HFFc6 (cell line): ENCODE measurements around the gene THRSP. TPM values are rescaled to one million over a fixed set of nuclear protein-coding genes. Genes with fewer than 3 reads are reported as not detected.
"Not testable (repeated sequence)": the region's sequence is repeated elsewhere in the genome, so short reads cannot be mapped to it uniquely, and the experiment has no call there.

ENCODE experiments used
- DNase-seq: peaks from one replicate; pipeline ENCODE4 v3.0.0-alpha.2; 2018
- H3K27ac Mint-ChIP-seq: 2 replicates; pipeline ENCODE4 v1.8.0; 2020; ENCODE audit warnings: mild to moderate bottlenecking, mixed read lengths
- H3K27me3 Mint-ChIP-seq: 2 replicates; pipeline ENCODE4 v1.8.0; 2021; ENCODE audit warnings: mild to moderate bottlenecking, moderate library complexity, mixed read lengths; ENCODE audit not compliant: insufficient read depth
- H3K36me3 Mint-ChIP-seq: 2 replicates; pipeline ENCODE4 v1.8.0; 2021; ENCODE audit warnings: low read depth, mixed read lengths
- H3K4me1 Mint-ChIP-seq: 2 replicates; pipeline ENCODE4 v1.8.0; 2020; ENCODE audit warnings: low read depth, mixed read lengths
- H3K4me3 Mint-ChIP-seq: 2 replicates; pipeline ENCODE4 v1.8.0; 2020; ENCODE audit warnings: mild to moderate bottlenecking, moderate library complexity, mixed read lengths
- H3K9me3 Mint-ChIP-seq: 2 replicates; pipeline ENCODE4 v1.8.0; 2020; ENCODE audit warnings: mild to moderate bottlenecking, mixed read lengths
- CTCF ChIP-seq: fragments of 200-600 bp; sonication (generic); IDR thresholded peaks from 2 replicates; pipeline ENCODE4 v1.5.0; 2021; ENCODE audit warnings: antibody characterized with exemption, mild to moderate bottlenecking
- long read RNA-seq: library from polyadenylated mRNA; unstranded; transcript quantifications from one replicate; pipeline ENCODE4 v2.0.0, GENCODE V29; 2019
- total RNA-seq, 6 experiments: library from RNA; stranded (reverse); fragmentation: NEBNext Ultra II Directional; extraction: Animal tissue kit (Norgen Biotek cat#: 25700); gene quantifications; 2 replicates in 1 of 6; 3 replicates in 5 of 6; pipeline ENCODE4 v1.2.3, GENCODE V29; 2021

Gene THRSP
- not detected for total RNA-seq
- long read RNA-seq, result 0 reads

DNA sequence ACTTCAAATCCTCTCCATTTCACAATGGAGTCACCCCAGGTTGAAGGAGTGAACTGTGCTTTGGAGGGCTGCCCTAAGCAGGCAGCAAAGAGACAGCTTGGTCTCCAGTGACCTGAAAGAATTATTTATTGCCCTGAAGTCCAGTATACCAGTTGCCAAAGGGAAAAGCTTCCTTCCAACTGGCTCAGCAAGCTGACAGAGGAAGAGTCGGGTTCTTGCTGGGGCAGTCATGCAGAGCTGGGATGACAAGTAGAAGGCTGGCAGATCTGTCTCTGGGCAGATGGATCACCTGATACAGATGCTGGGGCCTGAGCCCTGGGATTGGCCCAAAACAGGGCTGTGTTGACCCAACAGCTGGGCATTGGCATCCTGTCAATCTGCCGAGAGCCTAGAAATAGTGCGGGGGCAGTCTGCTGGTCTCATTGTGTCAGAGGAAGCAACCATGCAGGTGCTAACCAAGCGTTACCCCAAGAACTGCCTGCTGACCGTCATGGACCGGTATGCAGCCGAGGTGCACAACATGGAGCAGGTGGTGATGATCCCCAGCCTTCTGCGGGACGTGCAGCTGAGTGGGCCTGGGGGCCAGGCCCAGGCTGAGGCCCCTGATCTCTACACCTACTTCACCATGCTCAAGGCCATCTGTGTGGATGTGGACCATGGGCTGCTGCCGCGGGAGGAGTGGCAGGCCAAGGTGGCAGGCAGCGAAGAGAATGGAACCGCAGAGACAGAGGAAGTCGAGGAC is at the start of gene THRSP:
THRSP (plus strand) TSS at position 422 of the 742 bp plus-strand sequence; CDS start at position 443, 21 bp downstream.
- TF ChIP-seq CTCF, result no peak
- Mint-ChIP-seq H3K4me1 (peaks cover 10% of the 10 kb centered on the region; the same call in 1 of the 2 replicates), H3K27me3 (no peaks in the 10 kb centered on the region; the same call in none of the 2 replicates), H3K27ac (no peak within 1 kb of the TSS), H3K9me3 (no peaks in the 10 kb centered on the region), H3K36me3 (peaks cover 12% of the 10 kb centered on the region), H3K4me3 (no peak within 1 kb of the TSS; the same call in 1 of the 2 replicates)
- DNase-seq, result no peak

DNA sequence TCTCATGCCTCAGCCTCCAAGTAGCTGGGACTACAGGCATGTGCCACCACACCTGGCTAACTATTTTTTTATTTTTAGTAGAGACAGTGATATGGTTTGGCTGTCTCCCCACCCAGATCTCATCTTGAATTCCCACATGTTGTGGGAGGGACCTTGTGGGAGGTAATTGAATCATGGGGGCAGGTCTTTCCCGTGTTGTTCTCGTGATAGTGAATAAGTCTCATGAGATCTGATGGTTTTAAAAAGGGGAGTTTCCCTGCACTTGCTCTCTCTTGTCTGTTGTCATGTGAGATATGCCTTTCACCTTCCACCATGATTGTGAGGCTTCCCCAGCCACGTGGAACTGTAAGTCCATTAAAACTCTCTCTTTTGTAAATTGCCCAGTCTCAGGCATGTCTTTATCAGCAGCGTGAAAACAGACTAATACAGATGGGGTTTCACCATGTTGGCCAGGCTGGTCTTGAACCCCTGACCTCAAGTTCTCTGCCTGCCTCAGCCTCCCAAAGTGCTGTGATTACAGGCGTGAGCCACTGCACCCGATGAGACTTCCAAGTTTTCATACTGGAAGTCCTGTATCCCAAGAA is 48.6 kb upstream of the THRSP start:
- H3K36me3 Mint-ChIP-seq, H3K4me1 Mint-ChIP-seq, H3K27ac Mint-ChIP-seq, H3K27me3 Mint-ChIP-seq, DNase-seq, H3K9me3 Mint-ChIP-seq, H3K4me3 Mint-ChIP-seq: not testable (repeated sequence)

- peaks cover 13% of the 10 kb centered on the region for H3K4me1 Mint-ChIP-seq
- H3K36me3 Mint-ChIP-seq, result no peaks in the 10 kb centered on the region
- no peak for TF ChIP-seq CTCF
- H3K4me3 Mint-ChIP-seq, result no peak overlapping the region
- no peak overlapping the region for H3K27ac Mint-ChIP-seq
- no peak for DNase-seq
- no peaks in the 10 kb centered on the region for H3K9me3 Mint-ChIP-seq
- peaks cover 4% of the 10 kb centered on the region for H3K27me3 Mint-ChIP-seq
Observed at GRCh38 chr11:78015878-78016277, 47.8 kb upstream of the THRSP start.

- H3K9me3 Mint-ChIP-seq, result no peaks in the 10 kb centered on the region
- no peak for DNase-seq
- H3K27ac Mint-ChIP-seq, result no peak overlapping the region
- no peak for TF ChIP-seq CTCF
- H3K27me3 Mint-ChIP-seq, result peaks cover 3% of the 10 kb centered on the region
- peaks cover 23% of the 10 kb centered on the region for H3K4me1 Mint-ChIP-seq
- H3K4me3 Mint-ChIP-seq, result no peak overlapping the region
- H3K36me3 Mint-ChIP-seq, result no peaks in the 10 kb centered on the region
Observed at GRCh38 chr11:78019808-78020207, 43.9 kb upstream of the THRSP start.

GRCh38 chr11:78020246-78020645 is 43.4 kb upstream of the THRSP start:
- Mint-ChIP-seq H3K36me3 (no peaks in the 10 kb centered on the region), H3K9me3 (no peaks in the 10 kb centered on the region), H3K4me3 (no peak overlapping the region), H3K4me1 (peaks cover 23% of the 10 kb centered on the region), H3K27me3 (peaks cover 3% of the 10 kb centered on the region), H3K27ac (no peak overlapping the region)
- no peak for TF ChIP-seq CTCF
- no peak for DNase-seq

DNA sequence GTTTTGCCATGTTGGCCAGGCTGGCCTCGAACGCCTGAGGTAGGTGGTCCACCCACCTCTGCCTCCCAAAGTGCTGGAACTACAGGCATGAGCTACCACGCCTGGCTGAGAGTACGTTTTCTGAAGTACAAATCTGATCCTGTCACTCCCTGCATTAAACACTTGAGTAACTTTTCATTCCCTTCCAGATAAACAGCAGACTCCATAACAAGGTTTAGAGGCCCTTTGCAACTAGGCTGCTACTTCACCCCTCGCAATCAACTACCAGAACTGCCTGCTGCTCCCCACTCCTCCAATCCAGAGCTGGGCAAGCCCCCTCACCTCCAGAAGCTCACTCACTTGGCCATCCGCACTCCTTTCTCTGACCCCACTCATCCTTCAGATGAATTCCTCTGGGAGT is 42.0 kb upstream of the THRSP start:
- Mint-ChIP-seq H3K27me3 (peaks cover 3% of the 10 kb centered on the region), H3K36me3 (no peaks in the 10 kb centered on the region), H3K9me3 (no peaks in the 10 kb centered on the region), H3K4me1 (peaks cover 23% of the 10 kb centered on the region), H3K4me3 (no peak overlapping the region), H3K27ac (no peak overlapping the region)
- DNase-seq, result no peak
- no peak for TF ChIP-seq CTCF
